GM23338 (cell line): ENCODE results near the gene CFAP126. TPM values are rescaled to one million over a fixed set of nuclear protein-coding genes. Genes with fewer than 3 reads are reported as not detected.

Experiments used
- ATAC-seq: fragments of 200-7000 bp; cut with Tn5 transposase; 3 replicates; pipeline ENCODE4 v1.9.1; 2020
- DNase-seq: peaks from one replicate; pipeline ENCODE4 v3.0.0-alpha.2; 2015; ENCODE audit warnings: low spot score
- H2AFZ ChIP-seq: fragments of 200-600 bp; sonication (generic); 2 replicates; pipeline ENCODE4 v1.8.0; 2016; ENCODE audit warnings: antibody characterized with exemption, mild to moderate bottlenecking, moderate library complexity
- H3F3A ChIP-seq: fragments of 200-600 bp; sonication (generic); replicated peaks from 2 replicates; pipeline ENCODE4 v1.8.0; 2017; ENCODE audit warnings: antibody characterized with exemption, mixed run types, low read depth
- H3K27ac ChIP-seq: fragments of 200-600 bp; sonication (generic); 2 replicates; pipeline ENCODE4 v1.6.1; 2016; ENCODE audit warnings: low read depth
- H3K27me3 ChIP-seq: fragments of 200-600 bp; sonication (generic); 2 replicates; pipeline ENCODE4 v1.8.0; 2016; ENCODE audit warnings: mild to moderate bottlenecking, mixed run types, moderate library complexity; ENCODE audit not compliant: insufficient read depth
- H3K36me3 ChIP-seq: fragments of 200-600 bp; sonication (generic); 2 replicates; pipeline ENCODE4 v1.8.0; 2016; ENCODE audit warnings: mild to moderate bottlenecking; ENCODE audit not compliant: insufficient read depth
- H3K4me1 ChIP-seq: fragments of 200-600 bp; sonication (generic); 2 replicates; pipeline ENCODE4 v1.8.0; 2016; ENCODE audit warnings: mild to moderate bottlenecking, moderate library complexity; ENCODE audit not compliant: insufficient read depth
- H3K4me2 ChIP-seq: fragments of 200-600 bp; sonication (generic); 2 replicates; pipeline ENCODE4 v1.7.1; 2017; ENCODE audit warnings: mixed run types
- H3K4me3 ChIP-seq: fragments of 200-600 bp; sonication (generic); 2 replicates; pipeline ENCODE4 v1.6.1; 2016; ENCODE audit warnings: mixed run types
- H3K79me2 ChIP-seq: fragments of 200-600 bp; sonication (generic); replicated peaks from 2 replicates; pipeline ENCODE4 v1.8.0; 2017; ENCODE audit warnings: mild to moderate bottlenecking; ENCODE audit not compliant: insufficient read depth
- H3K9me2 ChIP-seq: fragments of 200-600 bp; sonication (generic); 2 replicates; pipeline ENCODE4 v1.8.0; 2017; ENCODE audit not compliant: insufficient read depth
- H4K20me1 ChIP-seq: fragments of 200-600 bp; sonication (generic); replicated peaks from 2 replicates; pipeline ENCODE4 v1.8.0; 2017; ENCODE audit warnings: mild to moderate bottlenecking; ENCODE audit not compliant: insufficient read depth
- H3K27ac Mint-ChIP-seq: 2 replicates; pipeline ENCODE4 v1.8.0; 2020; ENCODE audit warnings: inconsistent platforms, mild to moderate bottlenecking, moderate library complexity, mixed read lengths
- H3K27me3 Mint-ChIP-seq: 3 replicates; pipeline ENCODE4 v1.8.0; 2022; ENCODE audit warnings: low read depth, mild to moderate bottlenecking, moderate library complexity, mixed read lengths, inconsistent platforms; ENCODE audit not compliant: insufficient read depth, poor library complexity
- H3K36me3 Mint-ChIP-seq: 3 replicates; pipeline ENCODE4 v1.8.0; 2021; ENCODE audit warnings: low read depth, mild to moderate bottlenecking, inconsistent platforms, moderate library complexity, mixed read lengths
- H3K4me1 Mint-ChIP-seq: 3 replicates; pipeline ENCODE4 v1.8.0; 2020; ENCODE audit warnings: mild to moderate bottlenecking, inconsistent platforms, mixed read lengths
- H3K4me3 Mint-ChIP-seq: 3 replicates; pipeline ENCODE4 v1.8.0; 2021; ENCODE audit warnings: moderate library complexity, mild to moderate bottlenecking, inconsistent platforms, mixed read lengths
- H3K9me3 Mint-ChIP-seq: 3 replicates; pipeline ENCODE4 v1.8.0; 2020; ENCODE audit warnings: moderate library complexity, mild to moderate bottlenecking, inconsistent platforms, mixed read lengths
- CREB1 ChIP-seq: fragments of 250-450 bp; sonication (Bioruptor Pico); IDR thresholded peaks from 2 replicates; pipeline ENCODE4 v1.5.0; 2020; ENCODE audit warnings: low read depth, mild to moderate bottlenecking, moderate library complexity
- EZH2 ChIP-seq: fragments of 200-600 bp; sonication (generic); IDR thresholded peaks from one replicate; pipeline ENCODE4 v1.8.0; 2017; ENCODE audit warnings: antibody characterized with exemption, mild to moderate bottlenecking, low read depth; ENCODE audit not compliant: unreplicated experiment
- EZH2phosphoT487 ChIP-seq: fragments of 200-600 bp; sonication (generic); IDR thresholded peaks from one replicate; pipeline ENCODE4 v1.8.1; 2018; ENCODE audit warnings: antibody characterized with exemption; ENCODE audit not compliant: unreplicated experiment
- JUNB ChIP-seq: IDR thresholded peaks from one replicate; pipeline ENCODE4 v1.6.1; 2016; ENCODE audit warnings: antibody characterized with exemption; ENCODE audit not compliant: unreplicated experiment
- NANOG ChIP-seq: IDR thresholded peaks from 2 replicates; pipeline ENCODE4 v1.6.1; 2016; ENCODE audit warnings: antibody characterized with exemption, borderline replicate concordance
- POLR2AphosphoS5 ChIP-seq: IDR thresholded peaks from 2 replicates; pipeline ENCODE4 v1.6.1; 2016; ENCODE audit warnings: antibody characterized with exemption, low read depth
- STAT1 ChIP-seq: IDR thresholded peaks from one replicate; pipeline ENCODE4 v1.6.1; 2016; ENCODE audit warnings: antibody characterized with exemption; ENCODE audit not compliant: unreplicated experiment
- ZNF114 ChIP-seq: fragments of 250-450 bp; sonication (Bioruptor Pico); IDR thresholded peaks from 2 replicates; pipeline ENCODE4 v1.5.0; 2020; ENCODE audit warnings: mild to moderate bottlenecking, moderate library complexity
- ZNF331 ChIP-seq: fragments of 250-450 bp; sonication (Bioruptor Pico); IDR thresholded peaks from 2 replicates; pipeline ENCODE4 v1.5.0; 2020; ENCODE audit warnings: low read depth, mild to moderate bottlenecking, moderate library complexity
- polyA plus RNA-seq: library from polyadenylated mRNA; unstranded; fragments of >200 nt; fragmentation: Nextera tagmentation; extraction: Ambion mirVana; gene quantifications from 2 replicates; pipeline ENCODE4 v1.2.1, GENCODE V29; 2016
- total RNA-seq: library from RNA; depleted of rRNA; stranded (reverse); fragments of >200 nt; shearing (Covaris generic); gene quantifications from 2 replicates; pipeline ENCODE4 v1.2.3, GENCODE V29; 2014
- TF ChIP-seq, protein P1 (sequence below): IDR thresholded peaks from one replicate; pipeline ENCODE4 v1.6.1; 2018; ENCODE audit warnings: antibody characterized with exemption; ENCODE audit not compliant: unreplicated experiment
- TF ChIP-seq, protein P2 (sequence below): fragments of 250-450 bp; sonication (Bioruptor Pico); IDR thresholded peaks from 2 replicates; pipeline ENCODE4 v1.5.0; 2020; ENCODE audit warnings: mild to moderate bottlenecking, moderate library complexity
- TF ChIP-seq, protein P3 (sequence below), 2 experiments: fragments of 200-600 bp in 1 of 2; sonication (generic) in 1 of 2; conservative IDR thresholded peaks; 2 replicates each; pipeline versions ENCODE4 v1.5.1 to v1.6.1; 2016 to 2017; ENCODE audit warnings: antibody characterized with exemption in 2 of 2, low read depth in 2 of 2, mild to moderate bottlenecking in 2 of 2, moderate library complexity in 1 of 2
- TF ChIP-seq, protein P4 (sequence below): IDR thresholded peaks from 2 replicates; pipeline ENCODE4 v1.6.1; 2016; ENCODE audit warnings: antibody characterized with exemption

The CFAP126 gene
- total and polyA plus RNA-seq, 2 experiments from 2014 or later: not detected

DNA sequence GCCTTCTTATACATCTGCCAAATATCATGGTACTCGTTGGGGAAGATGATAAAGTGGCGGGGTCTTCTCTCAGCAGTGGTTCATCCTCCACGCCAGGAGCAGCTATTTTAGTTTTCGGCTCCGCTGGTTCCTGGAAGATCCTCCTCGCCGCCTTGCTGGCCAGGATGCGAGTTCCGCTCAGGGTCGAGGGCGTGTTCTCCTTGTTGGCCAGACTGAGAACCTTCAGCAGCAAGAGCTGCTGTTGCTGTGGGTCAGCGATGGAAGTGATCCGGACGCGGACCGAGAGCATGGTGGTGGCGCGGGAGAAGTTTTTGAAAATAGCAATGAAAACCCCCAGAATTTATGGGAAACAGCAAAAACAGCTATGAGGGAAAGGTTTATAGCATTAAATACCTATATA lies 11.4 kb upstream of the CFAP126 start:
- Histone ChIP-seq H3K27me3 (no peaks in the 10 kb centered on the region), H3K9me2 (no peaks in the 10 kb centered on the region), H3K27ac (no peak overlapping the region), H2AFZ (peak overlapping the region; percentile 61; the same call in 1 of the 2 replicates), H3F3A (peaks cover 4% of the 10 kb centered on the region), H3K36me3 (no peaks in the 10 kb centered on the region), H3K4me1 (no peaks in the 10 kb centered on the region; the same call in 1 of the 2 replicates), H3K79me2 (no peaks in the 10 kb centered on the region), H3K4me2 (no peak overlapping the region), H3K4me3 (no peak overlapping the region), H4K20me1 (no peaks in the 10 kb centered on the region)
- Mint-ChIP-seq H3K4me1 (peaks cover 4% of the 10 kb centered on the region; the same call in 2 of the 3 replicates), H3K27ac (no peak overlapping the region), H3K9me3 (no peaks in the 10 kb centered on the region), H3K27me3 (peaks cover 5% of the 10 kb centered on the region), H3K36me3 (no peaks in the 10 kb centered on the region), H3K4me3 (no peak overlapping the region)
- TF ChIP-seq POLR2AphosphoS5: no peak
- TF ChIP-seq, protein P1, sequence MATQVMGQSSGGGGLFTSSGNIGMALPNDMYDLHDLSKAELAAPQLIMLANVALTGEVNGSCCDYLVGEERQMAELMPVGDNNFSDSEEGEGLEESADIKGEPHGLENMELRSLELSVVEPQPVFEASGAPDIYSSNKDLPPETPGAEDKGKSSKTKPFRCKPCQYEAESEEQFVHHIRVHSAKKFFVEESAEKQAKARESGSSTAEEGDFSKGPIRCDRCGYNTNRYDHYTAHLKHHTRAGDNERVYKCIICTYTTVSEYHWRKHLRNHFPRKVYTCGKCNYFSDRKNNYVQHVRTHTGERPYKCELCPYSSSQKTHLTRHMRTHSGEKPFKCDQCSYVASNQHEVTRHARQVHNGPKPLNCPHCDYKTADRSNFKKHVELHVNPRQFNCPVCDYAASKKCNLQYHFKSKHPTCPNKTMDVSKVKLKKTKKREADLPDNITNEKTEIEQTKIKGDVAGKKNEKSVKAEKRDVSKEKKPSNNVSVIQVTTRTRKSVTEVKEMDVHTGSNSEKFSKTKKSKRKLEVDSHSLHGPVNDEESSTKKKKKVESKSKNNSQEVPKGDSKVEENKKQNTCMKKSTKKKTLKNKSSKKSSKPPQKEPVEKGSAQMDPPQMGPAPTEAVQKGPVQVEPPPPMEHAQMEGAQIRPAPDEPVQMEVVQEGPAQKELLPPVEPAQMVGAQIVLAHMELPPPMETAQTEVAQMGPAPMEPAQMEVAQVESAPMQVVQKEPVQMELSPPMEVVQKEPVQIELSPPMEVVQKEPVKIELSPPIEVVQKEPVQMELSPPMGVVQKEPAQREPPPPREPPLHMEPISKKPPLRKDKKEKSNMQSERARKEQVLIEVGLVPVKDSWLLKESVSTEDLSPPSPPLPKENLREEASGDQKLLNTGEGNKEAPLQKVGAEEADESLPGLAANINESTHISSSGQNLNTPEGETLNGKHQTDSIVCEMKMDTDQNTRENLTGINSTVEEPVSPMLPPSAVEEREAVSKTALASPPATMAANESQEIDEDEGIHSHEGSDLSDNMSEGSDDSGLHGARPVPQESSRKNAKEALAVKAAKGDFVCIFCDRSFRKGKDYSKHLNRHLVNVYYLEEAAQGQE: no peak
- TF ChIP-seq, protein P2, sequence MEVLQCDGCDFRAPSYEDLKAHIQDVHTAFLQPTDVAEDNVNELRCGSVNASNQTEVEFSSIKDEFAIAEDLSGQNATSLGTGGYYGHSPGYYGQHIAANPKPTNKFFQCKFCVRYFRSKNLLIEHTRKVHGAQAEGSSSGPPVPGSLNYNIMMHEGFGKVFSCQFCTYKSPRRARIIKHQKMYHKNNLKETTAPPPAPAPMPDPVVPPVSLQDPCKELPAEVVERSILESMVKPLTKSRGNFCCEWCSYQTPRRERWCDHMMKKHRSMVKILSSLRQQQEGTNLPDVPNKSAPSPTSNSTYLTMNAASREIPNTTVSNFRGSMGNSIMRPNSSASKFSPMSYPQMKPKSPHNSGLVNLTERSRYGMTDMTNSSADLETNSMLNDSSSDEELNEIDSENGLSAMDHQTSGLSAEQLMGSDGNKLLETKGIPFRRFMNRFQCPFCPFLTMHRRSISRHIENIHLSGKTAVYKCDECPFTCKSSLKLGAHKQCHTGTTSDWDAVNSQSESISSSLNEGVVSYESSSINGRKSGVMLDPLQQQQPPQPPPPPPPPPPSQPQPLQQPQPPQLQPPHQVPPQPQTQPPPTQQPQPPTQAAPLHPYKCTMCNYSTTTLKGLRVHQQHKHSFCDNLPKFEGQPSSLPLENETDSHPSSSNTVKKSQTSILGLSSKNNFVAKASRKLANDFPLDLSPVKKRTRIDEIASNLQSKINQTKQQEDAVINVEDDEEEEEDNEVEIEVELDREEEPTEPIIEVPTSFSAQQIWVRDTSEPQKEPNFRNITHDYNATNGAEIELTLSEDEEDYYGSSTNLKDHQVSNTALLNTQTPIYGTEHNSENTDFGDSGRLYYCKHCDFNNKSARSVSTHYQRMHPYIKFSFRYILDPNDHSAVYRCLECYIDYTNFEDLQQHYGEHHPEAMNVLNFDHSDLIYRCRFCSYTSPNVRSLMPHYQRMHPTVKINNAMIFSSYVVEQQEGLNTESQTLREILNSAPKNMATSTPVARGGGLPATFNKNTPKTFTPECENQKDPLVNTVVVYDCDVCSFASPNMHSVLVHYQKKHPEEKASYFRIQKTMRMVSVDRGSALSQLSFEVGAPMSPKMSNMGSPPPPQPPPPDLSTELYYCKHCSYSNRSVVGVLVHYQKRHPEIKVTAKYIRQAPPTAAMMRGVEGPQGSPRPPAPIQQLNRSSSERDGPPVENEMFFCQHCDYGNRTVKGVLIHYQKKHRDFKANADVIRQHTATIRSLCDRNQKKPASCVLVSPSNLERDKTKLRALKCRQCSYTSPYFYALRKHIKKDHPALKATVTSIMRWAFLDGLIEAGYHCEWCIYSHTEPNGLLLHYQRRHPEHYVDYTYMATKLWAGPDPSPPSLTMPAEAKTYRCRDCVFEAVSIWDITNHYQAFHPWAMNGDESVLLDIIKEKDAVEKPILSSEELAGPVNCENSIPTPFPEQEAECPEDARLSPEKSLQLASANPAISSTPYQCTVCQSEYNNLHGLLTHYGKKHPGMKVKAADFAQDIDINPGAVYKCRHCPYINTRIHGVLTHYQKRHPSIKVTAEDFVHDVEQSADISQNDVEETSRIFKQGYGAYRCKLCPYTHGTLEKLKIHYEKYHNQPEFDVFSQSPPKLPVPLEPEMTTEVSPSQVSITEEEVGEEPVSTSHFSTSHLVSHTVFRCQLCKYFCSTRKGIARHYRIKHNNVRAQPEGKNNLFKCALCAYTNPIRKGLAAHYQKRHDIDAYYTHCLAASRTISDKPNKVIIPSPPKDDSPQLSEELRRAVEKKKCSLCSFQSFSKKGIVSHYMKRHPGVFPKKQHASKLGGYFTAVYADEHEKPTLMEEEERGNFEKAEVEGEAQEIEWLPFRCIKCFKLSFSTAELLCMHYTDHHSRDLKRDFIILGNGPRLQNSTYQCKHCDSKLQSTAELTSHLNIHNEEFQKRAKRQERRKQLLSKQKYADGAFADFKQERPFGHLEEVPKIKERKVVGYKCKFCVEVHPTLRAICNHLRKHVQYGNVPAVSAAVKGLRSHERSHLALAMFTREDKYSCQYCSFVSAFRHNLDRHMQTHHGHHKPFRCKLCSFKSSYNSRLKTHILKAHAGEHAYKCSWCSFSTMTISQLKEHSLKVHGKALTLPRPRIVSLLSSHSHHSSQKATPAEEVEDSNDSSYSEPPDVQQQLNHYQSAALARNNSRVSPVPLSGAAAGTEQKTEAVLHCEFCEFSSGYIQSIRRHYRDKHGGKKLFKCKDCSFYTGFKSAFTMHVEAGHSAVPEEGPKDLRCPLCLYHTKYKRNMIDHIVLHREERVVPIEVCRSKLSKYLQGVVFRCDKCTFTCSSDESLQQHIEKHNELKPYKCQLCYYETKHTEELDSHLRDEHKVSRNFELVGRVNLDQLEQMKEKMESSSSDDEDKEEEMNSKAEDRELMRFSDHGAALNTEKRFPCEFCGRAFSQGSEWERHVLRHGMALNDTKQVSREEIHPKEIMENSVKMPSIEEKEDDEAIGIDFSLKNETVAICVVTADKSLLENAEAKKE: no peak
- TF ChIP-seq, protein P3, sequence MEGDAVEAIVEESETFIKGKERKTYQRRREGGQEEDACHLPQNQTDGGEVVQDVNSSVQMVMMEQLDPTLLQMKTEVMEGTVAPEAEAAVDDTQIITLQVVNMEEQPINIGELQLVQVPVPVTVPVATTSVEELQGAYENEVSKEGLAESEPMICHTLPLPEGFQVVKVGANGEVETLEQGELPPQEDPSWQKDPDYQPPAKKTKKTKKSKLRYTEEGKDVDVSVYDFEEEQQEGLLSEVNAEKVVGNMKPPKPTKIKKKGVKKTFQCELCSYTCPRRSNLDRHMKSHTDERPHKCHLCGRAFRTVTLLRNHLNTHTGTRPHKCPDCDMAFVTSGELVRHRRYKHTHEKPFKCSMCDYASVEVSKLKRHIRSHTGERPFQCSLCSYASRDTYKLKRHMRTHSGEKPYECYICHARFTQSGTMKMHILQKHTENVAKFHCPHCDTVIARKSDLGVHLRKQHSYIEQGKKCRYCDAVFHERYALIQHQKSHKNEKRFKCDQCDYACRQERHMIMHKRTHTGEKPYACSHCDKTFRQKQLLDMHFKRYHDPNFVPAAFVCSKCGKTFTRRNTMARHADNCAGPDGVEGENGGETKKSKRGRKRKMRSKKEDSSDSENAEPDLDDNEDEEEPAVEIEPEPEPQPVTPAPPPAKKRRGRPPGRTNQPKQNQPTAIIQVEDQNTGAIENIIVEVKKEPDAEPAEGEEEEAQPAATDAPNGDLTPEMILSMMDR (conservative IDR thresholded peaks at IDR 0.05; ENCODE audit: low read depth in 2 of 2): no peak
- no peak for TF ChIP-seq ZNF114
- TF ChIP-seq ZNF331 (CRISPR knock-in tag): no peak
- no peak for TF ChIP-seq JUNB
- no peak for TF ChIP-seq EZH2
- no peak for TF ChIP-seq CREB1 (CRISPR knock-in tag)
- TF ChIP-seq NANOG: no peak
- no peak for TF ChIP-seq EZH2phosphoT487
- no peak for TF ChIP-seq STAT1
- TF ChIP-seq, protein P4, sequence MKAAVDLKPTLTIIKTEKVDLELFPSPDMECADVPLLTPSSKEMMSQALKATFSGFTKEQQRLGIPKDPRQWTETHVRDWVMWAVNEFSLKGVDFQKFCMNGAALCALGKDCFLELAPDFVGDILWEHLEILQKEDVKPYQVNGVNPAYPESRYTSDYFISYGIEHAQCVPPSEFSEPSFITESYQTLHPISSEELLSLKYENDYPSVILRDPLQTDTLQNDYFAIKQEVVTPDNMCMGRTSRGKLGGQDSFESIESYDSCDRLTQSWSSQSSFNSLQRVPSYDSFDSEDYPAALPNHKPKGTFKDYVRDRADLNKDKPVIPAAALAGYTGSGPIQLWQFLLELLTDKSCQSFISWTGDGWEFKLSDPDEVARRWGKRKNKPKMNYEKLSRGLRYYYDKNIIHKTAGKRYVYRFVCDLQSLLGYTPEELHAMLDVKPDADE: no peak
- DNase-seq (peak; percentile 33), ATAC-seq (peak; percentile 56)
